H1 (cell line): ENCODE results near the gene TSHZ2. TPM values are rescaled to one million over a fixed set of nuclear protein-coding genes. Genes with fewer than 3 reads are reported as not detected.

Experiments
- CTCF ChIA-PET: fragments of 300-600 bp; sonication (Branson Sonifier 250); formaldehyde crosslinking; loops from one replicate; lab custom pipeline; 2021; ENCODE audit not compliant: partially characterized antibody; lab: Charles Lee
- POLR2A ChIA-PET: fragments of 300-600 bp; sonication (Branson Sonifier 250); formaldehyde crosslinking; loops from one replicate; lab custom pipeline; 2021; ENCODE audit warnings: inconsistent platforms; ENCODE audit not compliant: partially characterized antibody; lab: Charles Lee
- DNase-seq, 2 experiments: peaks; one replicate each; pipeline versions ENCODE4 v3.0.0 to v3.0.0-alpha.2; 2010 to 2022; ENCODE audit warnings: low spot score in 2 of 2, low read depth in 1 of 2, mixed read lengths in 1 of 2
- FAIRE-seq: peaks from 2 replicates; lab custom pipeline; 2011; peaks lifted over from hg19 to GRCh38; lab: Jason Lieb, UNC
- H2AFZ ChIP-seq: 2 replicates; pipeline ENCODE4 v1.8.1; 2012; ENCODE audit warnings: low read length, inconsistent platforms
- H2AK5ac ChIP-seq: 2 replicates; pipeline ENCODE4 v1.6.1; 2013; ENCODE audit warnings: low read depth, low read length
- H2BK120ac ChIP-seq: replicated peaks from 2 replicates; pipeline ENCODE3; 2013; ENCODE audit warnings: low read depth, low read length, inconsistent platforms
- H2BK12ac ChIP-seq: 2 replicates; pipeline ENCODE4 v1.6.1; 2013; ENCODE audit warnings: low read depth, low read length
- H2BK15ac ChIP-seq: 2 replicates; pipeline ENCODE4 v1.6.1; 2013; ENCODE audit warnings: low read length
- H2BK20ac ChIP-seq: 2 replicates; pipeline ENCODE4 v1.6.1; 2013; ENCODE audit warnings: low read length
- H2BK5ac ChIP-seq: 2 replicates; pipeline ENCODE4 v1.6.1; 2013; ENCODE audit warnings: low read depth, low read length
- H3K14ac ChIP-seq: 2 replicates; pipeline ENCODE4 v1.6.1; 2013; ENCODE audit warnings: inconsistent platforms; ENCODE audit not compliant: insufficient read length
- H3K18ac ChIP-seq: 2 replicates; pipeline ENCODE4 v1.6.1; 2013; ENCODE audit warnings: low read length; ENCODE audit errors: extremely low read depth
- H3K23ac ChIP-seq: 2 replicates; pipeline ENCODE4 v1.6.1; 2013; ENCODE audit warnings: inconsistent platforms; ENCODE audit not compliant: insufficient read length
- H3K23me2 ChIP-seq: 2 replicates; pipeline ENCODE4 v1.6.1; 2013; ENCODE audit warnings: low read depth, low read length
- H3K27ac ChIP-seq: 2 replicates; pipeline ENCODE4 v1.6.1; 2011; ENCODE audit warnings: low read depth, low read length, inconsistent platforms
- H3K27me3 ChIP-seq, 4 experiments: replicated peaks in 1 of 4; 1 replicate in 1 of 4; 2 replicates in 3 of 4; pipeline versions ENCODE4 v1.6.1 to v1.8.1; 2011 to 2013; ENCODE audit warnings: low read length in 3 of 4, mild to moderate bottlenecking in 3 of 4, inconsistent platforms in 2 of 4, mixed read lengths in 2 of 4, moderate library complexity in 1 of 4; ENCODE audit not compliant: control insufficient read depth in 3 of 4, insufficient read depth in 3 of 4; ENCODE audit errors: extremely low read depth in 1 of 4
- H3K36me3 ChIP-seq, 4 experiments: 2 replicates each; pipeline versions ENCODE4 v1.6.1 to v1.8.1; 2011 to 2013; ENCODE audit warnings: mild to moderate bottlenecking in 4 of 4, low read length in 3 of 4, moderate library complexity in 2 of 4, control low read depth in 1 of 4, inconsistent platforms in 1 of 4; ENCODE audit not compliant: insufficient read depth in 4 of 4, control insufficient read depth in 2 of 4
- H3K4ac ChIP-seq: replicated peaks from 2 replicates; pipeline ENCODE3; 2013; ENCODE audit warnings: low read length, low read depth, mixed read lengths, inconsistent platforms; ENCODE audit not compliant: insufficient read length
- H3K4me1 ChIP-seq, 4 experiments: replicated peaks in 1 of 4; 1 replicate in 1 of 4; 2 replicates in 3 of 4; pipeline versions ENCODE4 v1.6.1 to v1.8.1; 2011 to 2013; ENCODE audit warnings: low read length in 3 of 4, inconsistent platforms in 2 of 4, mixed read lengths in 1 of 4; ENCODE audit not compliant: insufficient read depth in 4 of 4, control insufficient read depth in 3 of 4
- H3K4me2 ChIP-seq, 2 experiments: 2 replicates each; pipeline versions ENCODE4 v1.6.1 to v1.8.1; 2011 to 2013; ENCODE audit warnings: low read depth in 2 of 2, low read length in 2 of 2, control low read depth in 1 of 2, inconsistent platforms in 1 of 2, mild to moderate bottlenecking in 1 of 2; ENCODE audit not compliant: insufficient read depth in 1 of 2
- H3K4me3 ChIP-seq, 4 experiments: fragments of 200-600, 300-600 bp in 1 of 4; sonication (generic), shearing (Covaris generic), sonication (Bioruptor Twin) in 1 of 4; 2 replicates each; pipeline versions ENCODE4 v1.5.1 to v1.8.1; 2011 to 2016; ENCODE audit warnings: low read length in 4 of 4, low read depth in 3 of 4, control low read depth in 2 of 4, inconsistent platforms in 2 of 4, mild to moderate bottlenecking in 2 of 4, mixed read lengths in 1 of 4, moderate library complexity in 1 of 4; ENCODE audit not compliant: insufficient read depth in 2 of 4; ENCODE audit errors: extremely low read depth in 1 of 4
- H3K56ac ChIP-seq: replicated peaks from 2 replicates; pipeline ENCODE3; 2013; ENCODE audit warnings: low read depth, mild to moderate bottlenecking, mixed read lengths, low read length, inconsistent platforms; ENCODE audit not compliant: insufficient read length
- H3K79me1 ChIP-seq: 2 replicates; pipeline ENCODE4 v1.6.1; 2013; ENCODE audit warnings: low read depth, low read length, control low read depth
- H3K79me2 ChIP-seq, 2 experiments: 2 replicates each; pipeline versions ENCODE4 v1.6.1 to v1.8.1; 2012 to 2013; ENCODE audit warnings: low read length in 2 of 2, mild to moderate bottlenecking in 2 of 2, inconsistent platforms in 1 of 2; ENCODE audit not compliant: insufficient read depth in 2 of 2, control insufficient read depth in 1 of 2
- H3K9ac ChIP-seq, 4 experiments: replicated peaks in 1 of 4; 1 replicate in 1 of 4; 2 replicates in 3 of 4; pipeline versions ENCODE4 v1.6.1 to v1.8.1; 2011 to 2013; ENCODE audit warnings: low read depth in 3 of 4, low read length in 3 of 4, control low read depth in 2 of 4, mild to moderate bottlenecking in 2 of 4, moderate library complexity in 2 of 4, inconsistent platforms in 1 of 4; ENCODE audit errors: extremely low read depth in 1 of 4
- H3K9me3 ChIP-seq, 2 experiments: 2 replicates each; pipeline versions ENCODE4 v1.6.1 to v1.8.1; 2012 to 2013; ENCODE audit warnings: mild to moderate bottlenecking in 2 of 2, moderate library complexity in 2 of 2, control low read depth in 1 of 2, inconsistent platforms in 1 of 2, low read depth in 1 of 2, low read length in 1 of 2, mixed read lengths in 1 of 2; ENCODE audit not compliant: insufficient read depth in 2 of 2
- H4K20me1 ChIP-seq, 2 experiments: replicated peaks in 1 of 2; 2 replicates each; pipeline versions ENCODE3 to v1.8.1; 2011 to 2013; ENCODE audit warnings: inconsistent platforms in 2 of 2, low read length in 2 of 2, mild to moderate bottlenecking in 1 of 2; ENCODE audit not compliant: insufficient read depth in 2 of 2, control insufficient read depth in 1 of 2
- H4K5ac ChIP-seq: 2 replicates; pipeline ENCODE4 v1.6.1; 2013; ENCODE audit warnings: low read length, low read depth, mixed read lengths, inconsistent platforms; ENCODE audit not compliant: insufficient read length
- H4K8ac ChIP-seq: 2 replicates; pipeline ENCODE4 v1.8.0; 2013; ENCODE audit warnings: mild to moderate bottlenecking, moderate library complexity, low read length, inconsistent platforms; ENCODE audit not compliant: insufficient read depth; ENCODE audit errors: extremely low read depth
- H4K91ac ChIP-seq: replicated peaks from 2 replicates; pipeline ENCODE3; 2013; ENCODE audit warnings: low read length, mixed read lengths, inconsistent platforms; ENCODE audit not compliant: insufficient read length
- ASH2L ChIP-seq: fragments of 200-600, 300-600 bp; sonication (generic); IDR thresholded peaks from one replicate; pipeline ENCODE4 v1.7.1; 2017; ENCODE audit warnings: low read length
- CBX5 ChIP-seq: fragments of 300-800, 300-1000 bp; sonication (generic); IDR thresholded peaks from 2 replicates; pipeline ENCODE4 v1.7.1; 2016; ENCODE audit warnings: antibody characterized with exemption, low read length, low read depth
- HDAC2 ChIP-seq, 2 experiments: fragments of 300-600 bp in 1 of 2; sonication (generic) in 1 of 2; IDR thresholded peaks; 2 replicates each; pipeline ENCODE4 v1.6.1; 2011 to 2012; ENCODE audit warnings: low read depth in 2 of 2, low read length in 2 of 2, mild to moderate bottlenecking in 2 of 2, moderate library complexity in 2 of 2, borderline replicate concordance in 1 of 2, inconsistent platforms in 1 of 2
- PHF8 ChIP-seq: fragments of 200-600 bp; sonication (generic); conservative IDR thresholded peaks from 2 replicates; pipeline ENCODE4 v1.7.1; 2012; ENCODE audit warnings: low read depth, mild to moderate bottlenecking, inconsistent platforms, low read length, moderate library complexity
- RNF2 ChIP-seq: fragments of 200-900, 300-1000 bp; sonication (generic); IDR thresholded peaks from 2 replicates; pipeline ENCODE4 v1.7.1; 2016; ENCODE audit warnings: borderline replicate concordance, low read depth, mild to moderate bottlenecking, antibody characterized with exemption, low read length; ENCODE audit not compliant: poor library complexity, severe bottlenecking; ENCODE audit errors: missing control alignments
- SAP30 ChIP-seq: fragments of 300-600 bp; sonication (generic); IDR thresholded peaks from 2 replicates; pipeline ENCODE4 v1.7.1; 2012; ENCODE audit warnings: low read length, moderate library complexity, mild to moderate bottlenecking, inconsistent platforms; ENCODE audit not compliant: insufficient read depth, insufficient replicate concordance
- WGBS, 2 experiments: shearing (Covaris generic) in 1 of 2; methylation state at CpG; one replicate each; pipeline versions ENCODE4 v1.1.6 to v1.1.7; 2013 to 2015; ENCODE audit warnings: low lambda C conversion rate in 2 of 2, mixed read lengths in 2 of 2, inconsistent platforms in 1 of 2, low coverage in 1 of 2, missing lambda C conversion rate in 1 of 2; ENCODE audit not compliant: insufficient replicate concordance in 2 of 2, insufficient coverage in 1 of 2, insufficient read length in 1 of 2; ENCODE audit errors: extremely low coverage in 1 of 2, missing lambda C conversion rate in 1 of 2; 5-methylcytosine and 5-hydroxymethylcytosine counted together
- long read RNA-seq, 2 experiments: library from RNA in 1 of 2; library from capped mRNA in 1 of 2; stranded (forward); transcript quantifications; one replicate each; pipeline ENCODE4 v2.0.0, GENCODE V29; 2021; ENCODE audit warnings: inconsistent platforms in 1 of 2
- polyA minus RNA-seq, 3 experiments: library from RNA; depleted of rRNA, polyadenylated mRNA; stranded (reverse); fragments of >200 nt; gene quantifications; 1 replicate in 2 of 3; 2 replicates in 1 of 3; pipeline ENCODE4 v1.2.3, GENCODE V29; 2011
- polyA plus RNA-seq, 7 experiments: library from polyadenylated mRNA; depleted of rRNA in 3 of 7; stranded (reverse) in 5 of 7; unstranded in 2 of 7; fragments of >200 nt in 5 of 7; fragments of 200-250 nt in 2 of 7; gene quantifications; 1 replicate in 5 of 7; 2 replicates in 1 of 7; 4 replicates in 1 of 7; pipeline versions ENCODE4 v1.2.1 to v1.2.3, GENCODE V29; 2011 to 2013; ENCODE audit warnings: missing spikeins in 2 of 7, mixed read lengths in 2 of 7
- total RNA-seq: library from RNA; stranded (reverse); fragmentation: NEBNext Ultra II Directional; extraction: Animal tissue kit (Norgen Biotek cat#: 25700); gene quantifications from 2 replicates; pipeline ENCODE4 v1.2.1, GENCODE V29; 2021

Gene TSHZ2
- 0.30 and 0.48 TPM in 2 replicates for total RNA-seq
- 0.14 and 0.17 TPM in 2 replicates for polyA plus RNA-seq (2011; rRNA removed)
- 0.30 TPM for polyA plus RNA-seq (2011; cell fraction: cytosol; rRNA removed)
- polyA plus RNA-seq (2011; cell fraction: nucleus; rRNA removed): 0.29 TPM
- polyA plus RNA-seq (2012, experiment 1 of 2): 0.25 to 0.46 TPM (median 0.35 TPM) in 4 replicates
- not detected for polyA plus RNA-seq (2012, experiment 2 of 2)
- 0.08 TPM for polyA plus RNA-seq (2013, experiment 1 of 2)
- polyA plus RNA-seq (2013, experiment 2 of 2): 0.07 TPM
- polyA minus RNA-seq (2011; rRNA and poly(A)+ RNA removed): 0.85 and 1.3 TPM in 2 replicates
- polyA minus RNA-seq (2011; cell fraction: cytosol; rRNA and poly(A)+ RNA removed): not detected
- 1.3 TPM for polyA minus RNA-seq (2011; cell fraction: nucleus; rRNA and poly(A)+ RNA removed)
- long read RNA-seq, experiment 1, partial matches to known transcripts: 0 of 1 reads
- long read RNA-seq, experiment 1, other reads (novel, unspliced or antisense): 1 of 1 reads
- long read RNA-seq, experiment 2: 0 reads

- TF ChIP-seq CBX5 (no peak), RNF2 (peak; percentile 14), PHF8 (0 out of 2 replicates have a peak, but pooled peaks have one; percentile 33), HDAC2 (IDR thresholded peaks at IDR 0.05; ENCODE audit: borderline replicate concordance in 1 of 2, low read depth in 2 of 2, low read length in 2 of 2) (0 out of 4 replicates have a peak, but pooled peaks of 1 of the 2 experiments have one; percentile 51), SAP30 (peak; percentile 85), ASH2L (peak; percentile 33)
- 1% methylated on average over 17 of the region's 41 CpGs; no CpG with 5 or more reads in 1 of the 2 experiments for WGBS, 2 experiments
- Histone ChIP-seq H3K56ac (peak within 1 kb of the TSS; percentile 35), H3K79me1 (no peaks in the 10 kb centered on the region), H3K36me3 (no peaks in the 10 kb centered on the region), H2BK15ac (0 out of 2 replicates have a peak within 1 kb of the TSS, but pooled peaks have one; percentile 41), H2AFZ (peak within 1 kb of the TSS; percentile 98), H3K14ac (no peak within 1 kb of the TSS), H3K23me2 (peaks cover 15% of the 10 kb centered on the region), H3K4ac (no peak within 1 kb of the TSS), H2BK120ac (no peak within 1 kb of the TSS), H2BK20ac (no peak within 1 kb of the TSS), H3K18ac (no peak within 1 kb of the TSS; the same call in 1 of the 2 replicates), H3K27me3 (peaks cover 0 to 8% (median 0%) of the 10 kb centered on the region in 4 experiments; a peak in 4 of 7 replicates), H3K4me2 (peak within 1 kb of the TSS; percentile 96 to 99), H4K8ac (no peak within 1 kb of the TSS), H3K79me2 (no peaks in the 10 kb centered on the region), H3K9ac (peak within 1 kb of the TSS in 2 of 4 experiments; percentile 33 to 51; a peak in 2 of 7 replicates), H4K20me1 (no peaks in the 10 kb centered on the region), H2BK5ac (peak within 1 kb of the TSS; percentile 2; the same call in 1 of the 2 replicates), H3K4me1 (no peaks in the 10 kb centered on the region), H4K5ac (no peak within 1 kb of the TSS), H3K4me3 (peak within 1 kb of the TSS; percentile 41 to 92 (median 88)), H2AK5ac (no peak within 1 kb of the TSS), H3K27ac (no peak within 1 kb of the TSS), H4K91ac (peak within 1 kb of the TSS; percentile 18), H2BK12ac (peak within 1 kb of the TSS; percentile 10; the same call in 1 of the 2 replicates), H3K9me3 (no peaks in the 10 kb centered on the region), H3K23ac (no peak within 1 kb of the TSS)
- FAIRE-seq (no peak), DNase-seq (peak in 1 of 2 experiments; percentile 56)
- ChIA-PET POLR2A (no interaction called here), CTCF (interaction anchor here (0.6 to 0.8 kb wide), 2 partner anchors 228 to 388 kb away, joined by 3 to 4 read pairs; no protein-coding TSS in a partner anchor)
Measured at GRCh38 chr20:52972190-52972937, at the start of gene TSHZ2. Gene TSHZ2 (plus strand): TSS chr20:52972358. CDS start chr20:52973294, 936 bp downstream.
